GM23248 (cell line): ENCODE measurements around the gene PRRG2. TPM values are rescaled to one million over a fixed set of nuclear protein-coding genes. Genes with fewer than 3 reads are reported as not detected.

Experiments
- DNase-seq: peaks from one replicate; pipeline ENCODE4 v3.0.0-alpha.2; 2015
- H2AFZ ChIP-seq: fragments of 200-600 bp; sonication (generic); 2 replicates; pipeline ENCODE4 v1.6.1; 2016; ENCODE audit warnings: antibody characterized with exemption
- H3F3A ChIP-seq: fragments of 200-600 bp; sonication (generic); 2 replicates; pipeline ENCODE4 v1.6.1; 2016; ENCODE audit warnings: mild to moderate bottlenecking, antibody characterized with exemption, mixed run types; ENCODE audit not compliant: insufficient read depth
- H3K27ac ChIP-seq: fragments of 200-600 bp; sonication (generic); 2 replicates; pipeline ENCODE4 v1.5.1; 2016; ENCODE audit warnings: mild to moderate bottlenecking
- H3K27me3 ChIP-seq: fragments of 200-600 bp; sonication (generic); replicated peaks from 2 replicates; pipeline ENCODE4 v1.6.1; 2016; ENCODE audit warnings: mild to moderate bottlenecking; ENCODE audit not compliant: insufficient read depth
- H3K36me3 ChIP-seq: fragments of 200-600 bp; sonication (generic); 2 replicates; pipeline ENCODE4 v1.6.1; 2016; ENCODE audit warnings: low read depth, mild to moderate bottlenecking
- H3K4me1 ChIP-seq: fragments of 200-600 bp; sonication (generic); 2 replicates; pipeline ENCODE4 v1.6.1; 2016; ENCODE audit warnings: mild to moderate bottlenecking; ENCODE audit not compliant: insufficient read depth
- H3K4me2 ChIP-seq: fragments of 200-600 bp; sonication (generic); one replicate; pipeline ENCODE4 v1.6.1; 2016; ENCODE audit warnings: mild to moderate bottlenecking; ENCODE audit not compliant: unreplicated experiment
- H3K4me3 ChIP-seq: fragments of 200-600 bp; sonication (generic); 2 replicates; pipeline ENCODE4 v1.5.1; 2016; ENCODE audit warnings: mild to moderate bottlenecking
- H3K79me2 ChIP-seq: fragments of 200-600 bp; sonication (generic); 2 replicates; pipeline ENCODE4 v1.6.1; 2016; ENCODE audit warnings: mild to moderate bottlenecking; ENCODE audit not compliant: insufficient read depth
- H3K9ac ChIP-seq: fragments of 200-600 bp; sonication (generic); 2 replicates; pipeline ENCODE4 v1.6.1; 2016; ENCODE audit warnings: mild to moderate bottlenecking
- H3K9me2 ChIP-seq: fragments of 200-600 bp; sonication (generic); 2 replicates; pipeline ENCODE4 v1.6.1; 2016; ENCODE audit warnings: mixed run types, mild to moderate bottlenecking, moderate library complexity; ENCODE audit not compliant: insufficient read depth
- H3K9me3 ChIP-seq: fragments of 200-600 bp; sonication (generic); one replicate; pipeline ENCODE4 v1.6.1; 2017; ENCODE audit warnings: low read depth
- H4K20me1 ChIP-seq: fragments of 200-600 bp; sonication (generic); 2 replicates; pipeline ENCODE4 v1.6.0; 2016; ENCODE audit not compliant: insufficient read depth
- EZH2 ChIP-seq: fragments of 200-600 bp; sonication (generic); IDR thresholded peaks from 2 replicates; pipeline ENCODE4 v1.6.1; 2018; ENCODE audit warnings: antibody characterized with exemption, mild to moderate bottlenecking; ENCODE audit not compliant: insufficient read depth, poor library complexity, severe bottlenecking
- EZH2phosphoT487 ChIP-seq: fragments of 200-600 bp; sonication (generic); IDR thresholded peaks from 2 replicates; pipeline ENCODE4 v1.6.1; 2018; ENCODE audit warnings: antibody characterized with exemption, moderate library complexity, mild to moderate bottlenecking, low read depth; ENCODE audit not compliant: insufficient read depth
- WGBS, 2 experiments: methylation state at CpG; one replicate each; pipeline ENCODE4 v1.1.6; 2015 to 2017; ENCODE audit warnings: low lambda C conversion rate in 2 of 2, low coverage in 1 of 2; ENCODE audit errors: missing lambda C conversion rate in 2 of 2; 5-methylcytosine and 5-hydroxymethylcytosine counted together
- in situ Hi-C: fragments of 300-500 bp; cut with MboI; formaldehyde crosslinking; loops from 2 replicates; pipeline ENCODE4 v1.15.0; 2020
- polyA plus RNA-seq: library from polyadenylated mRNA; unstranded; fragments of >200 nt; fragmentation: Nextera tagmentation; extraction: Ambion mirVana; gene quantifications from 2 replicates; pipeline ENCODE4 v1.2.1, GENCODE V29; 2016
- total RNA-seq: library from RNA; depleted of rRNA; stranded (reverse); fragments of >200 nt; shearing (Covaris generic); gene quantifications from 2 replicates; pipeline ENCODE4 v1.2.3, GENCODE V29; 2014

PRRG2 gene
- total and polyA plus RNA-seq, 2 experiments from 2014 or later: 0.13 TPM; not detected in 1

- in situ Hi-C loops: no loop called here
- WGBS, 2 experiments: 91 to 95% methylated on average over 21 to 29 of the region's 29 CpGs
- Histone ChIP-seq H3K9me3 (no peaks in the 10 kb centered on the region), H3K9me2 (no peaks in the 10 kb centered on the region), H3K79me2 (peaks cover 87% of the 10 kb centered on the region), H3K9ac (no peak overlapping the region), H3F3A (peaks cover 9% of the 10 kb centered on the region), H3K4me1 (peaks cover 9% of the 10 kb centered on the region), H3K4me3 (no peak overlapping the region), H3K27me3 (no peaks in the 10 kb centered on the region), H3K27ac (no peak overlapping the region), H3K4me2 (no peak overlapping the region), H2AFZ (no peak overlapping the region), H3K36me3 (peaks cover 14% of the 10 kb centered on the region; the same call in 1 of the 2 replicates), H4K20me1 (peaks cover 6% of the 10 kb centered on the region; the same call in 1 of the 2 replicates)
- no peak for DNase-seq
- no peak for TF ChIP-seq EZH2
- TF ChIP-seq EZH2phosphoT487: no peak
Measured at GRCh38 chr19:49597703-49597974, 16.5 kb downstream of the PRRG2 start.

- no peak overlapping the region for H3K27ac ChIP-seq
- no peak overlapping the region for H2AFZ ChIP-seq
- peaks cover 88% of the 10 kb centered on the region for H3K79me2 ChIP-seq
- H3K4me1 ChIP-seq: no peaks in the 10 kb centered on the region
- peaks cover 29% of the 10 kb centered on the region; the same call in 1 of the 2 replicates for H3K36me3 ChIP-seq
- H3K9me3 ChIP-seq: no peaks in the 10 kb centered on the region
- no peak overlapping the region for H3K4me2 ChIP-seq
- 89 to 90% methylated on average over 22 to 26 of the region's 26 CpGs for WGBS, 2 experiments
- H3K27me3 ChIP-seq: no peaks in the 10 kb centered on the region
- H3K9me2 ChIP-seq: no peaks in the 10 kb centered on the region
- DNase-seq: no peak
- H4K20me1 ChIP-seq: no peaks in the 10 kb centered on the region
- H3K9ac ChIP-seq: no peak overlapping the region
- H3F3A ChIP-seq: no peaks in the 10 kb centered on the region
- TF ChIP-seq EZH2 (no peak), EZH2phosphoT487 (no peak)
- H3K4me3 ChIP-seq: no peak overlapping the region
- in situ Hi-C loops: no loop called here
Measured at GRCh38 chr19:49599378-49600295, 18.5 kb downstream of the PRRG2 start.

GRCh38 chr19:49601482-49602038 lies 20.4 kb downstream of the PRRG2 start:
- no peaks in the 10 kb centered on the region for H3K9me3 ChIP-seq
- H3K9me2 ChIP-seq: no peaks in the 10 kb centered on the region
- H3K4me1 ChIP-seq: no peaks in the 10 kb centered on the region
- H3K4me3 ChIP-seq: no peak overlapping the region
- no peak overlapping the region for H3K9ac ChIP-seq
- no peaks in the 10 kb centered on the region for H3F3A ChIP-seq
- TF ChIP-seq EZH2phosphoT487 (no peak), EZH2 (no peak)
- H3K27me3 ChIP-seq: no peaks in the 10 kb centered on the region
- H3K4me2 ChIP-seq: no peak overlapping the region
- WGBS, 2 experiments: 93 to 95% methylated on average over 24 to 38 of the region's 38 CpGs
- peaks cover 94% of the 10 kb centered on the region for H3K79me2 ChIP-seq
- H2AFZ ChIP-seq: no peak overlapping the region
- no peaks in the 10 kb centered on the region for H4K20me1 ChIP-seq
- H3K27ac ChIP-seq: no peak overlapping the region
- DNase-seq: no peak
- peaks cover 30% of the 10 kb centered on the region; the same call in 1 of the 2 replicates for H3K36me3 ChIP-seq
- in situ Hi-C loops: no loop called here

- Histone ChIP-seq H3K9me2 (no peaks in the 10 kb centered on the region), H3K4me2 (no peak overlapping the region), H3K4me3 (no peak overlapping the region), H3K4me1 (no peaks in the 10 kb centered on the region), H3K27ac (no peak overlapping the region), H3K9ac (no peak overlapping the region), H3K27me3 (no peaks in the 10 kb centered on the region), H3K36me3 (peaks cover 33% of the 10 kb centered on the region; the same call in 1 of the 2 replicates), H2AFZ (no peak overlapping the region), H3K9me3 (no peaks in the 10 kb centered on the region), H4K20me1 (no peaks in the 10 kb centered on the region), H3K79me2 (peaks cover 97% of the 10 kb centered on the region), H3F3A (no peaks in the 10 kb centered on the region)
- no peak for DNase-seq
- in situ Hi-C loops: no loop called here
- 95 to 98% methylated on average over 2 of the region's 2 CpGs for WGBS, 2 experiments
- TF ChIP-seq EZH2phosphoT487 (no peak), EZH2 (no peak)
Measured at GRCh38 chr19:49602806-49603205, 21.7 kb downstream of the PRRG2 start.
